Activated naive CD4-positive, alpha-beta T cell treated with anti-CD3 and anti-CD28 coated beads, Interleukin-2, amount 50 U/mL, for 72 hours (primary cell): ENCODE data around the gene SDC3. TPM values are rescaled to one million over a fixed set of nuclear protein-coding genes. Genes with fewer than 3 reads are reported as not detected.
A peak's percentile ranks its signal among the peaks of the same experiment; 100 is the strongest.

Experiments
- ATAC-seq, 2 donors: fragments of 150-1000 bp; cut with Tn5 transposase; 2 replicates each; pipeline ENCODE4 v1.10.0; 2021; ENCODE audit warnings: mild to moderate bottlenecking in 2 of 2, moderate library complexity in 2 of 2
- DNase-seq, 2 donors: peaks; one replicate each; pipeline ENCODE4 v3.0.0; 2021 to 2022; ENCODE audit warnings: low spot score in 2 of 2
- H3K27ac Mint-ChIP-seq, 2 donors: one replicate each; pipeline ENCODE4 v1.8.0; 2022; ENCODE audit warnings: mild to moderate bottlenecking in 2 of 2, mixed read lengths in 2 of 2
- H3K36me3 Mint-ChIP-seq, 2 donors: one replicate each; pipeline ENCODE4 v1.8.0; 2022; ENCODE audit warnings: mixed read lengths in 2 of 2
- H3K9me3 Mint-ChIP-seq, 2 donors: one replicate each; pipeline ENCODE4 v1.8.0; 2022; ENCODE audit warnings: mixed read lengths in 2 of 2
- total RNA-seq, 2 donors: library from RNA; stranded (reverse); gene quantifications; one replicate each; pipeline ENCODE4 v1.2.3, GENCODE V29; 2022

Gene SDC3
- total RNA-seq, 2 donors from 2014 or later, result 1.7 TPM; not detected in 1

- no peak overlapping the region for H3K27ac Mint-ChIP-seq
- ATAC-seq (no peak), DNase-seq (no peak)
- peaks cover 5 to 8% of the 10 kb centered on the region in 2 donors for H3K36me3 Mint-ChIP-seq
- no peaks in the 10 kb centered on the region for H3K9me3 Mint-ChIP-seq
Observed at GRCh38 chr1:30912224-30912623, 3.7 kb upstream of the SDC3 start.

- Mint-ChIP-seq H3K9me3 (no peaks in the 10 kb centered on the region), H3K36me3 (peaks cover 6 to 8% of the 10 kb centered on the region in 2 donors), H3K27ac (no peak overlapping the region)
- ATAC-seq, result peak; percentile 57 to 66
- peak in 1 of 2 donors; percentile 65 for DNase-seq
Observed at GRCh38 chr1:30911059-30911954, 2.7 kb upstream of the SDC3 start.

GRCh38 chr1:30909365-30910068 lies 959 bp upstream of the SDC3 start:
- DNase-seq (no peak), ATAC-seq (no peak)
- Mint-ChIP-seq H3K27ac (no peak overlapping the region), H3K9me3 (no peaks in the 10 kb centered on the region), H3K36me3 (peaks cover 6 to 8% of the 10 kb centered on the region in 2 donors)

GRCh38 chr1:30908316-30908695 lies 252 bp downstream of the SDC3 start:
- ATAC-seq, result no peak
- H3K27ac Mint-ChIP-seq, result no peak overlapping the region
- no peaks in the 10 kb centered on the region for H3K9me3 Mint-ChIP-seq
- DNase-seq, result no peak
- H3K36me3 Mint-ChIP-seq, result peaks cover 6 to 8% of the 10 kb centered on the region in 2 donors

- DNase-seq (no peak), ATAC-seq (no peak)
- H3K27ac Mint-ChIP-seq, result no peak overlapping the region
Observed at GRCh38 chr1:30907481-30908315, 860 bp downstream of the SDC3 start.

GRCh38 chr1:30906631-30907441 lies 1.7 kb downstream of the SDC3 start:
- ATAC-seq, result no peak
- no peak for DNase-seq
- H3K36me3 Mint-ChIP-seq, result peaks cover 6 to 8% of the 10 kb centered on the region in 2 donors
- H3K27ac Mint-ChIP-seq, result no peak overlapping the region
- H3K9me3 Mint-ChIP-seq, result no peaks in the 10 kb centered on the region

More at GRCh38 chr1:30907481-30908315, 860 bp downstream of the SDC3 start:
- H3K9me3 Mint-ChIP-seq, result no peaks in the 10 kb centered on the region
- H3K36me3 Mint-ChIP-seq, result peaks cover 6 to 8% of the 10 kb centered on the region in 2 donors

- Mint-ChIP-seq H3K36me3 (peaks cover 6 to 8% of the 10 kb centered on the region in 2 donors), H3K27ac (no peak overlapping the region), H3K9me3 (no peaks in the 10 kb centered on the region)
- DNase-seq (no peak), ATAC-seq (no peak)
Observed at GRCh38 chr1:30905916-30906620, 2.5 kb downstream of the SDC3 start.

- H3K36me3 Mint-ChIP-seq, result peaks cover 6 to 8% of the 10 kb centered on the region in 2 donors
Observed at GRCh38 chr1:30905403-30905802, 3.2 kb downstream of the SDC3 start.

GRCh38 chr1:30904962-30905335 lies 3.6 kb downstream of the SDC3 start:
- ATAC-seq, result no peak

More at GRCh38 chr1:30905403-30905802, 3.2 kb downstream of the SDC3 start:
- DNase-seq, result no peak
- Mint-ChIP-seq H3K9me3 (no peaks in the 10 kb centered on the region), H3K27ac (no peak overlapping the region)
- no peak for ATAC-seq

GRCh38 chr1:30904191-30904961 lies 4.2 kb downstream of the SDC3 start:
- Mint-ChIP-seq H3K36me3 (peaks cover 4 to 6% of the 10 kb centered on the region in 2 donors), H3K9me3 (no peaks in the 10 kb centered on the region), H3K27ac (no peak overlapping the region)
- DNase-seq, result no peak
- ATAC-seq, result no peak

More at GRCh38 chr1:30904962-30905335, 3.6 kb downstream of the SDC3 start:
- Mint-ChIP-seq H3K36me3 (peaks cover 6 to 8% of the 10 kb centered on the region in 2 donors), H3K27ac (no peak overlapping the region), H3K9me3 (no peaks in the 10 kb centered on the region)
- DNase-seq, result no peak

GRCh38 chr1:30903343-30904034 lies 5.1 kb downstream of the SDC3 start:
- no peak for ATAC-seq
- no peaks in the 10 kb centered on the region for H3K9me3 Mint-ChIP-seq
- DNase-seq, result no peak
- peaks cover 0 to 6% of the 10 kb centered on the region in 2 donors for H3K36me3 Mint-ChIP-seq
- H3K27ac Mint-ChIP-seq, result no peak overlapping the region

- ATAC-seq, result no peak
- Mint-ChIP-seq H3K36me3 (peaks cover 0 to 6% of the 10 kb centered on the region in 2 donors), H3K27ac (no peak overlapping the region), H3K9me3 (no peaks in the 10 kb centered on the region)
- no peak for DNase-seq
Observed at GRCh38 chr1:30902593-30903290, 5.8 kb downstream of the SDC3 start.

- DNase-seq, result no peak
- Mint-ChIP-seq H3K36me3 (no peaks in the 10 kb centered on the region), H3K27ac (no peak overlapping the region), H3K9me3 (no peaks in the 10 kb centered on the region)
- no peak for ATAC-seq
Observed at GRCh38 chr1:30901798-30902581, 6.6 kb downstream of the SDC3 start.
